HG02970 (cell line): ENCODE data around the gene SPEN.
A peak's percentile ranks its signal among the peaks of the same experiment; 100 is the strongest.
"Not testable (repeated sequence)": the region's sequence is repeated elsewhere in the genome, so short reads cannot be mapped to it uniquely, and the experiment has no call there.

Experiments
- ATAC-seq: cut with Tn5 transposase; IDR thresholded peaks from one replicate; pipeline ENCODE4 v1.9.1; 2021; ENCODE audit warnings: mild to moderate bottlenecking, moderate library complexity, moderate number of reproducible peaks; ENCODE audit not compliant: unreplicated experiment, low FRiP score

Gene SPEN

GRCh38 chr1:15833069-15833679, 14.3 kb upstream of the SPEN start:
- no peak for ATAC-seq

- ATAC-seq, result no peak
Measured at GRCh38 chr1:15833842-15834405, 13.6 kb upstream of the SPEN start.

DNA sequence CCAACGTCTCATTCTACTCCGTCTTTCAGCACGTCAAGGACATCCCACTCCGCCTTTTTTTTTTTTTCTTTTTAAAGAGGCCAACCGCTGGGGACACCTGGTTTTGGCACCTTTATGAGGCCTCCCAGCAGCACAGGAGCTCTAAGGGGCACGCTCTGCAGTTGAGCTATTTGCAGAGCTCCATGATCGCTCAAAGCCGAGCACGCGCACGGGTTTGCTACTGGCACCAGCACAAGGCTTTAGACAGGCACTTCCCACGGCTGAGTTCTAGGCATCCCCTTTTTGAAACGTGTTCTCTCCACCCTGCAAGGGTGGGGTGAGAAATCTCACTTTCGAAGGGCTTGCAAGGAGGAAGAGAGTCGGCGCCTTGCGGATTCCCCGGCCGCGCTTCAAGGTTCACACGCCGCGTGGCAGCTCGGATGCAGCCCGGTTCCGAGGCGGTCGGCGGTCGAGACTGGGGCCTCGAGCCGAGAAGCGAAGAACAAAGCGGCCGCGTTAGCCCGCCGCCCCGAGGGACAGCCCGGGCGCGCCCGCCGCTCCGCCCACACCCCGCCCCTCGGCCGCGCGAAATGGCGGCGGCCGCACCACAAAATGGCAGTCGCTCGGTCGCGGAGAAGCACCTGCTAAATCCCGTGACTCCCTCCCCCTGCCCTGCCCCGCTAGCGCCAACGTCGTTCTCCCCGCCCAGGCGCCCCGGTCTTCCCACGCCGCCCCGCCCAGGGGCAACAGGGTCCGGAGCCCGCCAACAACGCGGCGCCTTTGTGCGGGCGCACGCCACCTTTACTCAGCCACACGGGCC, 12.9 kb upstream of the SPEN start:
- peak; percentile 42 for ATAC-seq

GRCh38 chr1:15835205-15835740, 12.2 kb upstream of the SPEN start:
- peak; percentile 3 for ATAC-seq

- peak; percentile 58 for ATAC-seq
Measured at GRCh38 chr1:15835741-15836510, 11.6 kb upstream of the SPEN start.

DNA sequence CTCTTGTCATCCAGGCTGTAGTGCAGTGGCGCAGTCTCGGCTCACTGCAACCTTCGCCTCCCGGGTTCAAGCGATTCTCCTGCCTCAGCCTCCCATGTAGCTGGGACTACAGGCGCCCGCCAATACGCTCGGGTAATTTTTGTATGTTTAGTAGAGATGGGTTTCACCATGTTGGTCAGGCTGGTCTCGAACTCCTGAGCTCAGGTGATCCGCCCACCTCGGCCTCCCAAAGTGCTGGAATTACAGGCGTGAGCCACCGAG, 11.1 kb upstream of the SPEN start:
- ATAC-seq, result not testable (repeated sequence)

- ATAC-seq, result no peak
Measured at GRCh38 chr1:15836772-15837669, 10.5 kb upstream of the SPEN start.

- ATAC-seq, result no peak
Measured at GRCh38 chr1:15837931-15838330, 9.6 kb upstream of the SPEN start.

GRCh38 chr1:15838721-15839120, 8.8 kb upstream of the SPEN start:
- ATAC-seq, result no peak

GRCh38 chr1:15843826-15844572, 3.5 kb upstream of the SPEN start:
- no peak for ATAC-seq

DNA sequence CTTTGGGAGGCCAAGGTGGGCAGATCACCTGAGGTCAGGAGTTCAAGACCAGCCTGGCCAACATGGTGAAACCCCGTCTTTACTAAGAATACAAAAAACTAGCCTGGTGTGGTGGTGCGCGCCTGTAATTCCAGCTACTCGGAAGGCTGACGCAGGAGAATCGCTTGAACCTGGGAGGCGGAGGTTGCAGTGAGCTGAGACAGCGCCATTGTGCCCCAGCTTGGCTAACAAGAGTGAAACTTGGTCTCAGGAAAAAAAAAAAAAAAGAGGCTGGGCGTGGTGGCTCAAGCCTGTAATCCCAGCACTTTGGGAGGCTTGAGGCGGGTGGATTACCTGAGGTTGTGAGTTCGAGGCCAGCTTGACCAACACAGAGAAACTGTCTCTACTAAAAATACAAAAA, 1.5 kb upstream of the SPEN start:
- ATAC-seq, result not testable (repeated sequence)

DNA sequence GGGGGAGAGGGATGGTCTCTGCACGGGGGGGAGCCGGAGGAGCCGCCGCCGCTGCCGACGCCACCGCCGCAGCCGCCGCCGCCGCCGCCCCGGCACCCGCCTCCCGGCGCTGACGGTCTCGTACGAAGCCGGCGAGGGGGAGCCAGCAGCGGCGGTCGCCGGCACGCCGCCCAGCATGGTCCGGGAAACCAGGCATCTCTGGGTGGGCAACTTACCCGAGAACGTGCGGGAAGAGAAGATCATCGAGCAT, 311 bp downstream of the SPEN start:
- no peak for ATAC-seq

DNA sequence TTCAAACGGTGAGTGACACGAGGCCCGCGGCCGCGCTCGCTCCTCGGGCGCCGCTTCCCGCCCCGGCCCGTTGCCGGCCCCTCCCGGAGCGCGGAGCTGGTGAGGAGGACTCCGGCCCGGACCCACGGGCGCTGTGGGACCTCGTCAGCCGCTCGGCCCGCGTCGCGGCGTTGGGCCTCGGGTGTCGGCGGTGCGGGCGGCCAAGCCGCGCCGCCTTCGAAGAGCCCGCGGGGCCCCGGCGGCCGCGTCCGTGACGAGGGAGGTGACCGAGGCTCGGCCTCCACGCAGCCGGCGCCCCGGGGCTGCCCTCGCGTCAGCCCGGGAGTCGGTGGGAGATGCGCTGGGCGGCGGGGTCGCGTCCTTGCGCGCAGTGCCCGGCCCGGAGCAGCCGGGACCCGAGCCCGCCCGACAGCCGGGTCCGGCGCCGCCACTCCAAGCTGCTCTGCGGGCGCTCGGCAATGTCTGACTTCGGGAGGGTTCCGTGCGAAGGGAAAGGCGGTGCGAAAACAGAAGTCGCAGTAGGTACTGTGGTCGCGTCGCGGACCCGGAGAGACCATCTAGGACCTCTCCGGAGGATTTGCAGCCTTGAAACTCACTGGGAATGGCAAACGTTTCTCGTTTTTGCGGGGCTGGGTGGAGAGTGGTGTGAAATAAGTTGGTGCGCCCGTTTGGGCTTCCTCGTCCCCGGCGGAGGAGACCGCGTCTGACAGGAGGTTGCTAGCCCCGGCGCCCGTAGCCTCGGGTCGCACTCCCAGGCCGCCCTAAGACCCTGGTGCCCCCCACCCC, 829 bp downstream of the SPEN start:
- ATAC-seq, result peak; percentile 16

DNA sequence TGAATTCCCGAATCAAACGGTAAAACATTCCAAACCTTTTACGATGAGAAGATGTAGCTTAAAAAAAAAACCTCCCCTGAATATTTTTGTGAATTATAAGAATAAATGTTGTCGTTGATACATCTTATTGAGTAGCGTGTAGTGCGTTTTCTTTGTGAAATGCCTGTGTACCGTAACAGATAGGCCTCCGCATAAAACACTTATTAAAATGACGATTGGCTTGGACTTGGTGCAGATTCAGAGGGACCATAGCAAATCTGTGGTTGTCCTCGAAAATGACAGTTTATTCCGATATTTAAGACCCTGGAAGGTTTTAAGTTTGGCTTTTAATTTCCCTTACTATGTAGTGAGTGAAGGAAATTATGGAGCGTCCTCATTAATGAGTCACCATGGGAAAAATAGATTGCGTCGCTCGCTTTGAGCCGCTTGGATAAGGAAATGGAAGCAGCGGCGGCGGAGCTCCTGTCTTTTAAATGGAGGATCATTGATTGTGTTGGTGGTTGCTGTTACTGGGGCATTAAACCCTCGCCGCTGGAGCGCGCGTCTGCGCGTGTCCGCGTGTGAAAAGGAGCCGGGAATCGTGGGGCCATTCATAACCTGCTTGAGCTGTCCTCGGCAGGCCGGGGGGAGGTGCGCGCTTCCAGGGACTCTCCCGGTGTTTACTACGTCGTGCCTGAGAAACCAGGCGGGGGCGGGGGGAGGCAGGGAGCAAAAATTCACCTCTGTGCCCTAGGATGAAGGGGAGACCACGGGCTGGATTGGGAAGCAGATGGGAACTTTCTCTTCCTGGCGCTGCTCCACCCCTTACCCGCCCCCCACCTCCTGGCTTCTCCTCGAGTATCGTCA, 1.6 kb downstream of the SPEN start:
- ATAC-seq, result no peak

DNA sequence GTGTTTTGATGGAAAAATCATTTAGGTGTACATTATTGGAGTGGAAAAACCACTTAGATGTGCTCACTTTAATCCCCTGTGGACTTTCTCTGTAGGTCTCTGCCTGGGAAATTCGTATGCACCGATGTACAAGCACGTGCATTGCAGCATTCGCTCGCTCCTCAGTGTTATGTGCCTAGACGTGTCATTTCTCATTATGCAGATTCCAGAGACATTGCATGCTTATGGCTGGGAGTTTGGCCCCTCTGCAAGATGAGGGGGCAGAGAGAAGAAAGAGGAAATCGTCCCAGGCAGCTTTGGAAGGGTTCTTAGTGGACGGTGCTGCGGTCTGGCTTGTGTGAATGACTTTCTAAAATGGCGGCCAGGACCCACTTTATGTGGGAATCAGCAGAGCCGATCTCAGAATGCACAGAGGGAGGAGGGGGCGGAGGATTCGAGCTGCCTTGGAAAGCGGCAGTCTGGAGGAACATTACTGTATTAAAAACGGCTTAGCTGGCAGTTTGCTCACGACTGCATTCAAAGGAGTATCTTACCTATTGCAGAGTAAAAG, 2.3 kb downstream of the SPEN start:
- ATAC-seq, result no peak

DNA sequence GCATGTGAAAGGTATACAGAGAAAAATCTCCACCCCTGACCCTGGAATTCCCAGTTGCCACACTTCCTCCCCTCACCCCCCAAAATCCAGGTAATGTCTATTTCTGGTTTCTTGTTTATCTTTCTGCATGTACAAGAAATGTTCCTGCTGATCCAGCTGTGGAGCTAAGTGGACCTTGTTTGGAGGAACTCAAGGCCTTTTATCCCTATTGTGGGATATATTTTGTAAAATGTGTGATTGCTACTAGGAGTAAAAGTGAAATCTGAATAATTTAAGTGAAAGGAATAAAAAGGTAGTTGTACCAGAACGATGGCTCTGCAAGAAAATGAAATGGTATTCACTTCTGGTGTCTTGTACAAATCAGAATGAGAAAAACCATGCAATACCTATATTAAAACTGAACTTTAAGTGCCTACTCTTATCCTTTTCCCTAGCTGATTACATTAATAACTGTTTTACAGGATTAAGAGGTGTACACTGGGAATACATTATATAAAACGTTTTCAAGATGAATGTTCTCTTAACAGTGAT, 3.0 kb downstream of the SPEN start:
- ATAC-seq, result no peak

GRCh38 chr1:15851210-15852035, 3.9 kb downstream of the SPEN start:
- ATAC-seq, result no peak
